Stimulated activated CD8-positive, alpha-beta memory T cell treated with anti-CD3 and anti-CD28 coated beads, Interleukin-7, amount 100 ng/mL, for 24 hours (primary cell): ENCODE data around the gene RPL19.
A peak's percentile ranks its signal among the peaks of the same experiment; 100 is the strongest.
"Not testable (repeated sequence)": the region's sequence is repeated elsewhere in the genome, so short reads cannot be mapped to it uniquely, and the experiment has no call there.

Experiments used
- DNase-seq: peaks from one replicate; pipeline ENCODE4 v3.0.0-alpha.2; 2020; ENCODE audit warnings: low read depth

Gene RPL19

GRCh38 chr17:39244600-39245570, 44.8 kb downstream of the RPL19 start:
- peak; percentile 84 for DNase-seq

DNA sequence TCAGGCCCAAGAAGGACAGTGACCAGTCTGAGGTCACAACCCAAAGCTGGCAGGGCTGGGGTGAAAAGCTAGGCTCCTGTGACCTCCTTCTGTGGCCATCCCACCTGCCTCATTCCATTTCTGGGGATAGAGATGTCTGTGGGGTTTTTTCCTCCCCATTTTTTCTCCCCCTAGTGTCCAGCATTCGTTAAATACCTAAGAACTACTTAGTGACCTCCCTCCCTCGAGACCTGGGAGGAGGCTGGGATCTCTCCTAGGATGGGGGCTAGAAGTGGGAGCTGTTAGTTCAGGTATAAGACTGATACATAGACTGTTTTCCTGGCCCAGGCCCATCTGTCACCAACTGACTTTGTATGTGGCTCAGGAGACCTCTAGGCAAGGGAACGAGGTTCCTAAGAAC, 46.2 kb downstream of the RPL19 start:
- DNase-seq = no peak

GRCh38 chr17:39250076-39250475, 50.0 kb downstream of the RPL19 start:
- DNase-seq = not testable (repeated sequence)

- no peak for DNase-seq
Observed at GRCh38 chr17:39251997-39252396, 51.9 kb downstream of the RPL19 start.

GRCh38 chr17:39252788-39253460, 52.8 kb downstream of the RPL19 start:
- no peak for DNase-seq
